GM13976 (cell line): Measurements from ENCODE around the gene BIVM.

Source experiments
- DNase-seq: peaks from one replicate; pipeline ENCODE4 v3.0.0; 2012; ENCODE audit warnings: low spot score
- CTCF ChIP-seq: IDR thresholded peaks from 2 replicates; pipeline ENCODE4 v1.5.1; 2012; ENCODE audit warnings: borderline replicate concordance, mild to moderate bottlenecking; ENCODE audit not compliant: insufficient read depth; ENCODE audit errors: extremely low read depth, missing control alignments, control extremely low read depth
- in situ Hi-C: fragments of 300-500 bp; cut with MboI; formaldehyde crosslinking; loops from one replicate; pipeline ENCODE4 v1.12.0; 2022; ENCODE audit warnings: low sequenced_read_pairs, mixed read lengths, inconsistent platforms; ENCODE audit not compliant: unreplicated experiment

The BIVM gene

GRCh38 chr13:102798581-102799425, at the start of gene BIVM, which contains the start of gene POGLUT2:
Gene BIVM, plus strand, starts transcription at chr13:102799119. Its CDS starts 8,149 bp downstream, at chr13:102807268.
Gene POGLUT2, minus strand, starts transcription at chr13:102798976. Its CDS starts 306 bp downstream, at chr13:102798670.
- DNase-seq = peak; percentile 95
- no peak for TF ChIP-seq CTCF
- in situ Hi-C loops = no loop called here

GRCh38 chr13:102751886-102752285, 47.0 kb upstream of the BIVM start:
- TF ChIP-seq CTCF = no peak
- in situ Hi-C loops = no loop called here
- DNase-seq = no peak

GRCh38 chr13:102757006-102757405, 41.9 kb upstream of the BIVM start:
- in situ Hi-C loops = no loop called here
- no peak for TF ChIP-seq CTCF
- no peak for DNase-seq

- TF ChIP-seq CTCF = no peak
- in situ Hi-C loops = no loop called here
- no peak for DNase-seq
Measured at GRCh38 chr13:102758842-102759241, 40.1 kb upstream of the BIVM start.

DNA sequence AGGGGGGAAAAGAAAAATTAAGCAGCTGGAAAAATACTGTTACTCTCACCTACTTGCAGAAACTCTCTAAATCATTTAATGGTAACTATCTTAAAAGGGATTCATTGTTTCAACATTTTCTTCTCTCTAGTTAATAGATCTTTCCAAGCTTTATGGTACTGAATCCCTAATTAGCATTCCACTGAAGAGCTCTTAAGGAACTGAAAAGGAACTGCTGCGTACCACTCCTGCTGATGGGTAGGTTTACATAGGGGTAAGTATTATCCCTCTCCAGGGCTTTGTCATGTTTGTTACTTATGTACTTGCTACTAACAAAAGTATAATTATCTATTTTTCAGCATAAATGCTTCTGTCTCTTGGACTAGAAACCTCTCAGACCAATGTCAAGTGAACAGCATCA, 37.8 kb upstream of the BIVM start:
- DNase-seq = no peak
- TF ChIP-seq CTCF = no peak
- in situ Hi-C loops = no loop called here

GRCh38 chr13:102763741-102764140, 35.2 kb upstream of the BIVM start:
- no peak for DNase-seq
- TF ChIP-seq CTCF = no peak
- in situ Hi-C loops = no loop called here
